A549 (cell line): ENCODE measurements around the gene OPRD1. TPM values are rescaled to one million over a fixed set of nuclear protein-coding genes. Genes with fewer than 3 reads are reported as not detected.

ENCODE experiments used
- ATAC-seq, 2 experiments: fragments of 200-7000 bp in 1 of 2; fragments of >200 bp in 1 of 2; cut with Nextera tagmentation in 1 of 2; cut with Tn5 transposase in 1 of 2; 3 replicates each; pipeline versions ENCODE4 v1.8.0 to v1.9.1; 2018 to 2020; ENCODE audit warnings: mild to moderate bottlenecking in 1 of 2, moderate library complexity in 1 of 2
- CTCF ChIA-PET: fragments of 300-600 bp; sonication (Branson Sonifier 250); formaldehyde crosslinking; extraction: SDS; loops from one replicate; lab custom pipeline; 2021; ENCODE audit warnings: antibody characterized with exemption, inconsistent platforms; lab: Yijun Ruan, JAX
- POLR2A ChIA-PET: fragments of 350-600 bp; formaldehyde crosslinking; extraction: SDS; loops from one replicate; lab custom pipeline; 2021; ENCODE audit warnings: antibody characterized with exemption, inconsistent platforms; lab: Yijun Ruan, JAX
- DNase-seq, 2 experiments: peaks; one replicate each; pipeline versions ENCODE4 v3.0.0 to v3.0.0-alpha.2; 2011 to 2016; ENCODE audit warnings: low read depth in 1 of 2, low spot score in 1 of 2
- FAIRE-seq: peaks from 2 replicates; lab custom pipeline; 2011; peaks lifted over from hg19 to GRCh38; lab: Jason Lieb, UNC
- H3K27ac ChIP-seq, 2 experiments: fragments of >200 bp; sonication (Bioruptor Twin); formaldehyde crosslinking; 3 replicates each; pipeline ENCODE4 v1.5.1; 2016 to 2017
- H3K4me1 ChIP-seq: fragments of >200 bp; sonication (Bioruptor Twin); formaldehyde crosslinking; 3 replicates; pipeline ENCODE4 v1.6.1; 2016
- H3K4me2 ChIP-seq: fragments of >200 bp; sonication (Bioruptor Twin); formaldehyde crosslinking; 3 replicates; pipeline ENCODE4 v1.6.1; 2016
- H3K4me3 ChIP-seq: fragments of >200 bp; sonication (Bioruptor Twin); formaldehyde crosslinking; 3 replicates; pipeline ENCODE4 v1.5.1; 2016
- H3K9me3 ChIP-seq: fragments of >200 bp; sonication (Bioruptor Twin); formaldehyde crosslinking; 3 replicates; pipeline ENCODE4 v1.6.1; 2016
- BCL3 ChIP-seq: fragments of >200 bp; sonication (Bioruptor Twin); formaldehyde crosslinking; IDR thresholded peaks from 3 replicates; pipeline ENCODE4 v1.6.1; 2016
- CBX2 ChIP-seq: fragments of 200-600 bp; sonication (generic); IDR thresholded peaks from 2 replicates; pipeline ENCODE4 v1.6.1; 2016; ENCODE audit warnings: low read depth, mild to moderate bottlenecking, borderline replicate concordance
- EP300 ChIP-seq, 2 experiments: fragments of >200 bp; sonication (Bioruptor Twin); formaldehyde crosslinking; IDR thresholded peaks; 2 replicates in 1 of 2; 3 replicates in 1 of 2; pipeline ENCODE4 v1.6.1; 2016 to 2017
- FOSL2 ChIP-seq, 2 experiments: fragments of 450-650 bp in 1 of 2; fragments of >200 bp in 1 of 2; sonication (Bioruptor Twin) in 1 of 2; formaldehyde crosslinking; IDR thresholded peaks; 2 replicates each; pipeline versions ENCODE4 v1.5.0 to v1.6.1; 2016 to 2020; ENCODE audit warnings: mild to moderate bottlenecking in 1 of 2, moderate library complexity in 1 of 2
- FOXS1 ChIP-seq: fragments of 250-450 bp; sonication (Bioruptor Pico); IDR thresholded peaks from 2 replicates; pipeline ENCODE4 v1.5.0; 2020; ENCODE audit warnings: mild to moderate bottlenecking, moderate library complexity
- HDAC2 ChIP-seq: fragments of 200-600 bp; sonication (generic); IDR thresholded peaks from 2 replicates; pipeline ENCODE4 v1.6.1; 2016
- HOXA7 ChIP-seq: fragments of 250-450 bp; sonication (Bioruptor Pico); IDR thresholded peaks from 2 replicates; pipeline ENCODE4 v1.5.0; 2020; ENCODE audit warnings: mild to moderate bottlenecking, moderate library complexity
- HOXB13 ChIP-seq: fragments of 250-450 bp; sonication (Bioruptor Pico); IDR thresholded peaks from 2 replicates; pipeline ENCODE4 v1.5.0; 2020; ENCODE audit warnings: low read depth, mild to moderate bottlenecking, moderate library complexity
- JUN ChIP-seq, 2 experiments: fragments of >200 bp; sonication (Bioruptor Twin); formaldehyde crosslinking; IDR thresholded peaks; 2 replicates in 1 of 2; 3 replicates in 1 of 2; pipeline ENCODE4 v1.6.1; 2016 to 2017
- JUNB ChIP-seq: fragments of >200 bp; sonication (Bioruptor Twin); formaldehyde crosslinking; IDR thresholded peaks from 2 replicates; pipeline ENCODE4 v1.6.1; 2016
- KDM5A ChIP-seq: fragments of 200-600 bp; sonication (generic); IDR thresholded peaks from 2 replicates; pipeline ENCODE4 v1.6.1; 2016; ENCODE audit warnings: antibody characterized with exemption, mild to moderate bottlenecking
- MAFK ChIP-seq: fragments of 450-650 bp; IDR thresholded peaks from 2 replicates; pipeline ENCODE4 v1.6.1; 2014; ENCODE audit not compliant: partially characterized antibody
- MAX ChIP-seq: IDR thresholded peaks from 2 replicates; pipeline ENCODE4 v1.6.1; 2012
- NFE2L2 ChIP-seq: fragments of 150-350 bp; conservative IDR thresholded peaks from 2 replicates; pipeline ENCODE4 v1.6.1; 2014; ENCODE audit warnings: low read length
- POLR2A ChIP-seq: IDR thresholded peaks from 2 replicates; pipeline ENCODE4 v1.6.1; 2012; ENCODE audit warnings: mild to moderate bottlenecking, low read length
- RCOR1 ChIP-seq: fragments of 150-350 bp; IDR thresholded peaks from 2 replicates; pipeline ENCODE4 v1.6.1; 2014; ENCODE audit warnings: antibody characterized with exemption, low read length, low read depth
- SMC3 ChIP-seq: fragments of >200 bp; sonication (Bioruptor Twin); formaldehyde crosslinking; IDR thresholded peaks from 3 replicates; pipeline ENCODE4 v1.6.1; 2018; ENCODE audit warnings: inconsistent platforms
- TP53 ChIP-seq: fragments of 250-450 bp; sonication (Bioruptor Pico); IDR thresholded peaks from 2 replicates; pipeline ENCODE4 v1.5.0; 2021; ENCODE audit warnings: mild to moderate bottlenecking, moderate library complexity
- ZC3H11A ChIP-seq: fragments of 450-650 bp; IDR thresholded peaks from 2 replicates; pipeline ENCODE4 v1.6.1; 2014; ENCODE audit warnings: antibody characterized with exemption, mild to moderate bottlenecking
- WGBS: methylation state at CpG from one replicate; pipeline ENCODE4 v1.1.6; 2017; ENCODE audit errors: missing lambda C conversion rate; 5-methylcytosine and 5-hydroxymethylcytosine counted together
- polyA plus RNA-seq, 4 experiments: library from polyadenylated mRNA; depleted of rRNA in 3 of 4; stranded (reverse); fragments of >200 nt; fragmentation: RNase III in 1 of 4; extraction: RNeasy Plus Mini Kit Qiagen cat#74134 plus additional on column Dnase treatment in 1 of 4; gene quantifications; 2 replicates in 3 of 4; 3 replicates in 1 of 4; pipeline ENCODE4 v1.2.3, GENCODE V29; 2011 to 2017
- TF ChIP-seq, protein P1 (sequence below): fragments of 200-600 bp; sonication (generic); IDR thresholded peaks from 2 replicates; pipeline ENCODE4 v1.6.1; 2016; ENCODE audit warnings: antibody characterized with exemption, mild to moderate bottlenecking, moderate library complexity
- TF ChIP-seq, protein P2 (sequence below): fragments of 450-650 bp; IDR thresholded peaks from 2 replicates; pipeline ENCODE4 v1.6.1; 2014; ENCODE audit warnings: antibody characterized with exemption

Gene OPRD1
- polyA plus RNA-seq, 2 of the 4 experiments (the other 2 are of a cell fraction): not detected

DNA sequence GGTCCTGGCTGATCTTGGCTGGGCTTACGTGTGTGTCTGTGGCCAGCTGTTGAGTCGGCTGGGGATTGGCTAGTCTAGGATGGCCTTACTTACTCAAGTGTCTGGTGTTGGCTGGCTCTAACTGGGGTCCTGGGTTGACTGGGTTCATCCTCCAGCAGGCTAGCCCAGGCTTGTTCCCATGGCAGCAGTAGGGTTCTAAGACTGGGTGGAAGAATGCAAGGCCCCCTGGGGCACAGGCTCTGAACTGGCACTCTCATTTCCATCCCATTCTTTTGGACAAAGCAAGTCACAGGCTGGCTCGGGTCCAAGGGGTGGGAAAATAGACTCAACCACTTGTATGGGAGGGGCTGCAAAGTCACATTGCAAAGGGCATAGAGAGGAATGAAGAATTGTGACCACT, 7.9 kb upstream of the OPRD1 start:
- WGBS: 62% methylated on average over 3 of the region's 3 CpGs
- TF ChIP-seq MAFK (no peak), TP53 (CRISPR knock-in tag) (no peak), FOXS1 (CRISPR knock-in tag) (no peak), NFE2L2 (no peak)
- TF ChIP-seq, protein P1, sequence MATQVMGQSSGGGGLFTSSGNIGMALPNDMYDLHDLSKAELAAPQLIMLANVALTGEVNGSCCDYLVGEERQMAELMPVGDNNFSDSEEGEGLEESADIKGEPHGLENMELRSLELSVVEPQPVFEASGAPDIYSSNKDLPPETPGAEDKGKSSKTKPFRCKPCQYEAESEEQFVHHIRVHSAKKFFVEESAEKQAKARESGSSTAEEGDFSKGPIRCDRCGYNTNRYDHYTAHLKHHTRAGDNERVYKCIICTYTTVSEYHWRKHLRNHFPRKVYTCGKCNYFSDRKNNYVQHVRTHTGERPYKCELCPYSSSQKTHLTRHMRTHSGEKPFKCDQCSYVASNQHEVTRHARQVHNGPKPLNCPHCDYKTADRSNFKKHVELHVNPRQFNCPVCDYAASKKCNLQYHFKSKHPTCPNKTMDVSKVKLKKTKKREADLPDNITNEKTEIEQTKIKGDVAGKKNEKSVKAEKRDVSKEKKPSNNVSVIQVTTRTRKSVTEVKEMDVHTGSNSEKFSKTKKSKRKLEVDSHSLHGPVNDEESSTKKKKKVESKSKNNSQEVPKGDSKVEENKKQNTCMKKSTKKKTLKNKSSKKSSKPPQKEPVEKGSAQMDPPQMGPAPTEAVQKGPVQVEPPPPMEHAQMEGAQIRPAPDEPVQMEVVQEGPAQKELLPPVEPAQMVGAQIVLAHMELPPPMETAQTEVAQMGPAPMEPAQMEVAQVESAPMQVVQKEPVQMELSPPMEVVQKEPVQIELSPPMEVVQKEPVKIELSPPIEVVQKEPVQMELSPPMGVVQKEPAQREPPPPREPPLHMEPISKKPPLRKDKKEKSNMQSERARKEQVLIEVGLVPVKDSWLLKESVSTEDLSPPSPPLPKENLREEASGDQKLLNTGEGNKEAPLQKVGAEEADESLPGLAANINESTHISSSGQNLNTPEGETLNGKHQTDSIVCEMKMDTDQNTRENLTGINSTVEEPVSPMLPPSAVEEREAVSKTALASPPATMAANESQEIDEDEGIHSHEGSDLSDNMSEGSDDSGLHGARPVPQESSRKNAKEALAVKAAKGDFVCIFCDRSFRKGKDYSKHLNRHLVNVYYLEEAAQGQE: no peak
- FAIRE-seq: no peak
- H3K9me3 ChIP-seq: no peaks in the 10 kb centered on the region
- H3K4me1 ChIP-seq: no peaks in the 10 kb centered on the region
- ATAC-seq: no peak
- no peak for DNase-seq
- no peak overlapping the region for H3K4me3 ChIP-seq
- no peak overlapping the region for H3K4me2 ChIP-seq
- CTCF ChIA-PET: interaction anchor here (1.5 to 2.4 kb wide), 3 partner anchors 19 to 230 kb away, joined by 3 to 6 read pairs (median 5); no protein-coding TSS in a partner anchor
- POLR2A ChIA-PET: no interaction called here
- H3K27ac ChIP-seq: no peak overlapping the region

GRCh38 chr1:28807046-28807445, 4.9 kb upstream of the OPRD1 start:
- TF ChIP-seq FOSL2 (IDR thresholded peaks at IDR 0.05) (no peak), FOSL2 (CRISPR knock-in tag; IDR thresholded peaks at IDR 0.05) (no peak), POLR2A (no peak), EP300 (IDR thresholded peaks at IDR 0.05) (no peak), HOXB13 (no peak), JUN (IDR thresholded peaks at IDR 0.05) (no peak), HOXA7 (CRISPR knock-in tag) (no peak), ZC3H11A (no peak), BCL3 (no peak), CBX2 (no peak)
- TF ChIP-seq, protein P2, sequence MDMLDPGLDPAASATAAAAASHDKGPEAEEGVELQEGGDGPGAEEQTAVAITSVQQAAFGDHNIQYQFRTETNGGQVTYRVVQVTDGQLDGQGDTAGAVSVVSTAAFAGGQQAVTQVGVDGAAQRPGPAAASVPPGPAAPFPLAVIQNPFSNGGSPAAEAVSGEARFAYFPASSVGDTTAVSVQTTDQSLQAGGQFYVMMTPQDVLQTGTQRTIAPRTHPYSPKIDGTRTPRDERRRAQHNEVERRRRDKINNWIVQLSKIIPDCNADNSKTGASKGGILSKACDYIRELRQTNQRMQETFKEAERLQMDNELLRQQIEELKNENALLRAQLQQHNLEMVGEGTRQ: no peak
- Histone ChIP-seq H3K9me3 (no peaks in the 10 kb centered on the region), H3K27ac (no peak overlapping the region), H3K4me3 (no peak overlapping the region), H3K4me1 (no peaks in the 10 kb centered on the region), H3K4me2 (no peak overlapping the region)
- WGBS: 37% methylated on average over 4 of the region's 4 CpGs
- CTCF ChIA-PET: interaction anchor here (0.5 to 1.1 kb wide), 4 partner anchors 22 to 75 kb away, joined by 3 to 5 read pairs (median 3); no protein-coding TSS in a partner anchor
- POLR2A ChIA-PET: interaction anchor here (0.6 kb wide), 1 partner anchor 382 kb away, joined by 3 read pairs; no protein-coding TSS in a partner anchor
- FAIRE-seq (no peak), ATAC-seq (no peak), DNase-seq (no peak)

GRCh38 chr1:28807986-28808385, 4.0 kb upstream of the OPRD1 start:
- ChIA-PET POLR2A (no interaction called here), CTCF (no interaction called here)
- Histone ChIP-seq H3K9me3 (no peaks in the 10 kb centered on the region), H3K4me2 (no peak overlapping the region), H3K4me1 (no peaks in the 10 kb centered on the region), H3K4me3 (no peak overlapping the region), H3K27ac (no peak overlapping the region)
- no peak for FAIRE-seq
- no peak for DNase-seq
- WGBS: 44% methylated on average over 3 of the region's 4 CpGs
- no peak for ATAC-seq
- TF ChIP-seq EP300 (IDR thresholded peaks at IDR 0.05) (no peak), KDM5A (no peak), HDAC2 (no peak), RCOR1 (no peak), MAX (no peak), SMC3 (no peak), JUNB (no peak)
